GM06990 (cell line): ENCODE results near the gene CYP2W1.
"Not testable (repeated sequence)": the region's sequence is repeated elsewhere in the genome, so short reads cannot be mapped to it uniquely, and the experiment has no call there.

Experiments
- DNase-seq: peaks from one replicate; pipeline ENCODE4 v3.0.0-alpha.2; 2011; ENCODE audit not compliant: insufficient read length; ENCODE audit errors: extremely low read depth
- H3K27me3 ChIP-seq: replicated peaks from 2 replicates; pipeline ENCODE4 v1.6.0; 2011; ENCODE audit warnings: low read length; ENCODE audit not compliant: control insufficient read depth, insufficient read depth
- H3K36me3 ChIP-seq: 2 replicates; pipeline ENCODE4 v1.5.1; 2011; ENCODE audit warnings: low read length; ENCODE audit not compliant: control insufficient read depth, insufficient read depth
- H3K4me3 ChIP-seq: replicated peaks from 2 replicates; pipeline ENCODE4 v1.5.1; 2011; ENCODE audit warnings: low read depth, mild to moderate bottlenecking, control low read depth, low read length
- TF ChIP-seq, protein P1 (sequence below): IDR thresholded peaks from 2 replicates; pipeline ENCODE4 v1.5.1; 2011; ENCODE audit warnings: low read length, control low read depth, mild to moderate bottlenecking, inconsistent platforms; ENCODE audit not compliant: insufficient read depth, poor library complexity, severe bottlenecking

CYP2W1 gene

GRCh38 chr7:957418-958220 lies 25.4 kb upstream of the CYP2W1 start:
- no peaks in the 10 kb centered on the region for H3K27me3 ChIP-seq
- no peak overlapping the region for H3K4me3 ChIP-seq
- no peaks in the 10 kb centered on the region for H3K36me3 ChIP-seq
- no peak for DNase-seq
- TF ChIP-seq, protein P1, sequence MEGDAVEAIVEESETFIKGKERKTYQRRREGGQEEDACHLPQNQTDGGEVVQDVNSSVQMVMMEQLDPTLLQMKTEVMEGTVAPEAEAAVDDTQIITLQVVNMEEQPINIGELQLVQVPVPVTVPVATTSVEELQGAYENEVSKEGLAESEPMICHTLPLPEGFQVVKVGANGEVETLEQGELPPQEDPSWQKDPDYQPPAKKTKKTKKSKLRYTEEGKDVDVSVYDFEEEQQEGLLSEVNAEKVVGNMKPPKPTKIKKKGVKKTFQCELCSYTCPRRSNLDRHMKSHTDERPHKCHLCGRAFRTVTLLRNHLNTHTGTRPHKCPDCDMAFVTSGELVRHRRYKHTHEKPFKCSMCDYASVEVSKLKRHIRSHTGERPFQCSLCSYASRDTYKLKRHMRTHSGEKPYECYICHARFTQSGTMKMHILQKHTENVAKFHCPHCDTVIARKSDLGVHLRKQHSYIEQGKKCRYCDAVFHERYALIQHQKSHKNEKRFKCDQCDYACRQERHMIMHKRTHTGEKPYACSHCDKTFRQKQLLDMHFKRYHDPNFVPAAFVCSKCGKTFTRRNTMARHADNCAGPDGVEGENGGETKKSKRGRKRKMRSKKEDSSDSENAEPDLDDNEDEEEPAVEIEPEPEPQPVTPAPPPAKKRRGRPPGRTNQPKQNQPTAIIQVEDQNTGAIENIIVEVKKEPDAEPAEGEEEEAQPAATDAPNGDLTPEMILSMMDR = no peak

DNA sequence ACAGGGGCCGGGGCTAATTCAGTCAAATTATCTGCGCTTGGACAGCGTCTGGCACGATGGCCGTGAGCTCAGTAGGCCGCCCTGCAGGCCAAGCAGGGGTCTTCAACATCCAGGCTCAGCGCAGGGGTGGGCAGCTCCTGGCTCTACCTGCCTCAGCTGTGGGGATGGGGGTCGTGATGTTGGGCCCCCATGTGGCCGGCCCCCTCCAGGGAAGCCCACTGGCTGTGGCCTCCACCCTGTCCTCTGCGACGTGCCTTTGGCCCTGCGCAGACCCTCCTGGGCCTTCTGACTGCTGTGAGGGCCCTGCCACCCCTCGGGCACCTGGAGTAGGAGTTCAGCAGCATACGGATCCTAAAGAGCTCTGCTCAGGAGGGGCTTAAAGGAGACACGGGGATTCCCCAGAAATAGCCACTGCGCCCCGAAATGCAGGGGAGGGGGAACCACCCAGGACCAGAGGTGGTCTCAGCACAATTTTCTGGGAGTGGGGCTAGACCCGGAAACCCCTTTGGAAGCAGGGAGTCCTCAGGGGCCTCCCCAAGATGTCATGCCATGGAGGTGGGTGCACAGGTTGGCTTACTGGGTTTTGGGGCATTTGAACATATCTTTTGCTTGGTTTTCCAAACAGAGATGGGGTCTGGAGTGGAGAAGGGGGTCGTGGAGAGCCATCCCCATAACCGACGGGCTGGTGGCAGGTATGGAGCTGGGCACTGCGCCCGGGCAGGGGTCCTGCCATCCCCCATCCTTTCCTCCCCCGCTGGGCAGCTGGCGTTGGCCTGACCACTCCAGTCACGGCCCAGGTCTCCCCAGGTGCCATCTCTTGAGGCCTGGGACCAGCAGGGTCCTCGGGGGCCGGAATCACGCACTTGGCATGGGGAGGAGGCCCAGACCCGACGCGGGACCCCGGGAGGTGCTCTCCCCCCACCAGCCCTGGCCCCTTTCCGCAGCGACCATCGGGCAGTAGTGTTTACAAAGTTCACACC lies 24.5 kb upstream of the CYP2W1 start:
- Histone ChIP-seq H3K27me3 (no peaks in the 10 kb centered on the region), H3K4me3 (no peak overlapping the region), H3K36me3 (no peaks in the 10 kb centered on the region)
- no peak for DNase-seq
- TF ChIP-seq, protein P1 = no peak

DNA sequence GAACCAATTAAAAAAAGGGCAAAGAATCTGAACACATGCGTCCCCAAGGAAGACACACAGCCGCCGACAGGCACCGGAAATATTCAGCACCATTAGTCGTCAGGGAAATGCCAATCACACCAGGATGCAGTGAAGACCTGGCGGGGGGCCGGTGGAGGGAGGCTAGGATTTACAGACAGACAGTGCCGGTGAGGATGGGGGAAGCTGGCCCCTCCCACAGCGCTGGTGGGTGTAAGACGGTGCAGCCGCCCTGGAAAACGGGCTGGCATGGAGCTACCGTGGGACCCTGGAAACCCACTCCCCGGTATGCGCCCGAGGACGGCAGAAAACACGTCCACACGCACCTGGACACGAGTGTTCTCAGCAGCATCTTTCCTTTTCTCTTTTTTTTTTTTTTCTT lies 23.7 kb upstream of the CYP2W1 start:
- no peak overlapping the region for H3K4me3 ChIP-seq
- TF ChIP-seq, protein P1 = no peak
- no peaks in the 10 kb centered on the region for H3K27me3 ChIP-seq

GRCh38 chr7:959740-960139 lies 23.2 kb upstream of the CYP2W1 start:
- H3K4me3 ChIP-seq, DNase-seq, H3K36me3 ChIP-seq, H3K27me3 ChIP-seq: not testable (repeated sequence)

More for the DNA sequence above, 23.7 kb upstream of the CYP2W1 start:
- DNase-seq = no peak
- H3K36me3 ChIP-seq = no peaks in the 10 kb centered on the region

DNA sequence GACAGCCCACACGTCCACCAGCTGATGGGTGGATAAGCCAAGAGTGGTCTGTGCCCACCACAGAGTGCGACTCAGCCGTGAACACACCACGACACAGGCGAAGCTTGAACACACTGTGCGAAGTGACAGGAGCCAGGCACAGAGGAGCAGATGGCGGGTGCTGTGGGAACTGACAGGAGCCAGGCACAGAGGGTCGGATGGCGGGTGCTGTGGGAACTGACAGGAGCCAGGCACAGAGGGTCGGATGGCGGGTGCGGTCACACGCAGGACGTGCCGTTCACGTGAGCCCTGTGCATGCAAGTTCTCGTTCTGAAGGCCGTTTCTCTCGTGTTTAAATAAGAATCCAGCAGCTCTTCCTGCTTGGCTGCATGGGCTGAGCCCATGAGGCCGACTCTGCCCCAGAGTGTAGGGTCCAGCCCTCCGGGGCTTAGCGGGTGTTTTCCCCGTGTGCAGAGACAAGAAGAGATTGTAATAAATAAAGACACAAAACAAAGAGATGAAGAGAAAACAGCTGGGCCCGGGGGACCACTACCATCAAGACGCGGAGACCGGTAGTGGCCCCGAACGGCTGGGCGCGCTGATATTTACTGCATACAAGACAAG lies 22.6 kb upstream of the CYP2W1 start:
- Histone ChIP-seq H3K27me3 (no peaks in the 10 kb centered on the region), H3K36me3 (no peaks in the 10 kb centered on the region), H3K4me3 (no peak overlapping the region)
- DNase-seq = no peak
- TF ChIP-seq, protein P1 = no peak

DNA sequence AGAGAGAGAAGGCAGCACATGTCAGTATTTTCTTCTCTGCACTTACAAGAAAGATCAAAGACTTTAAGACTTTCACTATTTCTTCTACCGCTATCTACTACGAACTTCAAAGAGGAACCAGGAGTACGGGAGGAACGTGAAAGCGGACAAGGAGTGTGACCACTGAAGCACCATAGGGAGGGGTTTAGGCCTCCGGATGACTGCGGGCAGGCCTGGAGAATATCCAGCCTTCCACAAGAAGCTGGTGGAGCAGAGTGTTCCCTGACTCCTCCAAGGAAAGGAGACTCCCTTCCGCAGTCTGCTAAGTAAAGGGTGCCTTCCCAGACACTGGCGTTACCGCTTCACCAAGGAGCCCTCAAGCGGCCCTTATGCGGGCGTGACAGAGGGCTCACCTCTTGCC lies 22.0 kb upstream of the CYP2W1 start:
- H3K27me3 ChIP-seq, DNase-seq, H3K4me3 ChIP-seq, H3K36me3 ChIP-seq: not testable (repeated sequence)
